Upper lobe of left lung (tissue), 4 donors: Measurements from ENCODE around the gene TACC2.

Source experiments
- POLR2A ChIP-seq, 4 donors: fragments of 450-650 bp; IDR thresholded peaks; one replicate each; pipeline ENCODE4 v1.5.1; 2016 to 2017; ENCODE audit warnings: antibody characterized with exemption in 4 of 4, mild to moderate bottlenecking in 2 of 4
- POLR2AphosphoS5 ChIP-seq, 2 donors: sonication (generic); formaldehyde crosslinking; IDR thresholded peaks; one replicate each; pipeline ENCODE4 v1.5.1; 2017; ENCODE audit warnings: antibody characterized with exemption in 2 of 2
- TF ChIP-seq, protein P1 (sequence below), 6 experiments: fragments of 450-650 bp in 4 of 6; fragments of 200-600 bp in 2 of 6; sonication (generic) in 2 of 6; IDR thresholded peaks; one replicate each; pipeline ENCODE4 v1.5.1; 2016 to 2019; ENCODE audit warnings: antibody characterized with exemption in 6 of 6

DNA sequence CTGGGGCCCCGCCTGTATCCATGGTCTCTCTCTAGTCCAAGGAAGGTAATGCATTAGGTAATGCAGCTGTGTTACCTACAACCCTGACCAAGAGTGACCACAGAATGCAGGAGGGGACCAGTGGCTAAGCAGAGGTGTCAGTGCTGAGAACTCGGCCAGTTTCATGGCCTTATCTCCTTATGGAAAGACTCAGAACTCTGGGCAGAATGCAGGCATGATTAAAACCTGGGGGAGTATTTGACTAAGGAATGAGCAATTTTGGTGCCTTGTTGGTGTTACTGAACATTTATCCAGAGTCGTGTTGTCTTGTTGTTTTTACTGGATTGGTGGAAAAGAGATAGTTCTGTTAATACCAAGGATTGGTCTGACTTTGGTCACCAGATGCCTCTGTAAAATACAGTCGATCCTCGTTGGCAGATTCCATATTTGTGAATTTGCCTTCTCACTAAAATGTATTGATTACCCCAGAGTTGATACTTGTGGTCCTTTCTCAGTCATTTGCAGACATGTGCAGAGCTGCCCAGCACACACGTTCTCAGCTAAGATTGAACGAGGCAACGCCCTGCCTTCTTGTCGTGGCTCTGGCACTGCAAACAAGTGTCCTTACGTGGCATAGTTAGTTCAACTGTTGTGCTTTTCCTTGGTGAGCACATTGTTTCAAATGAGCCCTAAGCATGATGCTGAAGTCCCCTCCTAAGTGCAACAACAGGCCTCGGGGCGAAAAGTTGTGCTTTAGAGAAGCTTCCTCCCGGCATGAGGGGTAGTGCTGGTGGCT lies 146.5 kb downstream of the TACC2 start:
- TF ChIP-seq POLR2AphosphoS5 (IDR thresholded peaks at IDR 0.05) (no peak), POLR2A (IDR thresholded peaks at IDR 0.05) (no peak)
- TF ChIP-seq, protein P1, sequence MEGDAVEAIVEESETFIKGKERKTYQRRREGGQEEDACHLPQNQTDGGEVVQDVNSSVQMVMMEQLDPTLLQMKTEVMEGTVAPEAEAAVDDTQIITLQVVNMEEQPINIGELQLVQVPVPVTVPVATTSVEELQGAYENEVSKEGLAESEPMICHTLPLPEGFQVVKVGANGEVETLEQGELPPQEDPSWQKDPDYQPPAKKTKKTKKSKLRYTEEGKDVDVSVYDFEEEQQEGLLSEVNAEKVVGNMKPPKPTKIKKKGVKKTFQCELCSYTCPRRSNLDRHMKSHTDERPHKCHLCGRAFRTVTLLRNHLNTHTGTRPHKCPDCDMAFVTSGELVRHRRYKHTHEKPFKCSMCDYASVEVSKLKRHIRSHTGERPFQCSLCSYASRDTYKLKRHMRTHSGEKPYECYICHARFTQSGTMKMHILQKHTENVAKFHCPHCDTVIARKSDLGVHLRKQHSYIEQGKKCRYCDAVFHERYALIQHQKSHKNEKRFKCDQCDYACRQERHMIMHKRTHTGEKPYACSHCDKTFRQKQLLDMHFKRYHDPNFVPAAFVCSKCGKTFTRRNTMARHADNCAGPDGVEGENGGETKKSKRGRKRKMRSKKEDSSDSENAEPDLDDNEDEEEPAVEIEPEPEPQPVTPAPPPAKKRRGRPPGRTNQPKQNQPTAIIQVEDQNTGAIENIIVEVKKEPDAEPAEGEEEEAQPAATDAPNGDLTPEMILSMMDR (IDR thresholded peaks at IDR 0.05) = no peak
